Skeletal muscle tissue (tissue), 4 donors: ENCODE results near the gene TMEM50A. TPM values are rescaled to one million over a fixed set of nuclear protein-coding genes. Genes with fewer than 3 reads are reported as not detected.
A peak's percentile ranks its signal among the peaks of the same experiment; 100 is the strongest.
"Not testable (repeated sequence)": the region's sequence is repeated elsewhere in the genome, so short reads cannot be mapped to it uniquely, and the experiment has no call there.

Source experiments
- H3K27ac ChIP-seq: one replicate; pipeline ENCODE4 v1.7.0; 2013; ENCODE audit warnings: mild to moderate bottlenecking, low read depth, low read length, inconsistent platforms
- H3K27me3 ChIP-seq, 3 donors: one replicate each; pipeline ENCODE4 v1.7.0; 2013; ENCODE audit warnings: low read length in 3 of 3; ENCODE audit not compliant: control insufficient read depth in 3 of 3, insufficient read depth in 3 of 3
- H3K36me3 ChIP-seq, 3 donors: one replicate each; pipeline ENCODE4 v1.7.0; 2013; ENCODE audit warnings: low read length in 3 of 3; ENCODE audit not compliant: control insufficient read depth in 3 of 3, insufficient read depth in 3 of 3
- H3K4me1 ChIP-seq, 3 donors: one replicate each; pipeline ENCODE4 v1.7.0; 2013; ENCODE audit warnings: low read length in 3 of 3, mild to moderate bottlenecking in 3 of 3; ENCODE audit not compliant: control insufficient read depth in 3 of 3, insufficient read depth in 3 of 3
- H3K4me3 ChIP-seq, 3 donors: one replicate each; pipeline ENCODE4 v1.7.0; 2013; ENCODE audit warnings: low read length in 3 of 3
- H3K9ac ChIP-seq, 3 donors: one replicate each; pipeline ENCODE4 v1.7.0; 2013; ENCODE audit warnings: low read length in 3 of 3, mild to moderate bottlenecking in 3 of 3, moderate library complexity in 2 of 3, low read depth in 1 of 3
- H3K9me3 ChIP-seq, 3 donors: one replicate each; pipeline ENCODE4 v1.7.0; 2013; ENCODE audit warnings: low read length in 3 of 3; ENCODE audit not compliant: control insufficient read depth in 3 of 3
- total RNA-seq: library from RNA; depleted of rRNA; stranded (reverse); fragments of >200 nt; gene quantifications from one replicate; pipeline ENCODE4 v1.2.3, GENCODE V29; 2014
- donor health status: Osteomylitis.

The TMEM50A gene
- total RNA-seq: 72.0 TPM

GRCh38 chr1:25338188-25338981 is at the start of gene TMEM50A:
TSS of gene TMEM50A (plus strand) at chr1:25338334. CDS start at chr1:25340487, 2,153 bp downstream.
- H3K27me3 ChIP-seq: no peaks in the 10 kb centered on the region
- H3K4me1 ChIP-seq: peaks cover 5 to 11% (median 5%) of the 10 kb centered on the region in 3 donors
- H3K27ac ChIP-seq: peak within 1 kb of the TSS; percentile 90
- no peaks in the 10 kb centered on the region for H3K9me3 ChIP-seq
- peak within 1 kb of the TSS; percentile 89 to 91 (median 90) for H3K9ac ChIP-seq
- peak within 1 kb of the TSS; percentile 86 to 87 (median 86) for H3K4me3 ChIP-seq
- peaks cover 0 to 2% (median 0%) of the 10 kb centered on the region in 3 donors for H3K36me3 ChIP-seq

DNA sequence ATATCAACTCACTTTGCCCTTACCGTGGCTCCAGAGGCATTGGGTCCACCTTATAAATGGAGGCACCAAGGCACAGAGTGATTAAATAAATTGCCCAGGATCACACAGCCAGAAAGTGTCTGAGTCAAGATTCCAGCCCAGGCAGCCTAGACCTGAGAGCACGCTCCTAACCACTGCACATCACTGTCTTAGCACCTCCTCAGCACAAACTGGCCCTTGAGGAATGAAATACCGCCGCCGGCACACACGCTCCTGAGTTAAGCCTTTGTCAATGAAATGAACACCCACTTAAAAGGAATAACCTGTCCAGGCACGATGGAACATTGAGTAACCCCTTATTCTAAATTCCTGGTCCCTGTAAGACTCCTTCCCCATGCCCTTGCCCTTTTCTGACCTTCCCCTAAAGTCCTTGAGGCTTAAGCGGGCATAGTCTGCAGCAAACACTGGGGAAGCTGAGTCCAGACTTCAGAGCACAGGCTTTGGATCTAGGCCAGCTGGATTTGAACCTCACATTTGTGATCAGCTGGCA is 49.5 kb upstream of the TMEM50A start:
- H3K27ac ChIP-seq, H3K9me3 ChIP-seq, H3K4me3 ChIP-seq, H3K36me3 ChIP-seq, H3K27me3 ChIP-seq, H3K4me1 ChIP-seq, H3K9ac ChIP-seq: not testable (repeated sequence)

DNA sequence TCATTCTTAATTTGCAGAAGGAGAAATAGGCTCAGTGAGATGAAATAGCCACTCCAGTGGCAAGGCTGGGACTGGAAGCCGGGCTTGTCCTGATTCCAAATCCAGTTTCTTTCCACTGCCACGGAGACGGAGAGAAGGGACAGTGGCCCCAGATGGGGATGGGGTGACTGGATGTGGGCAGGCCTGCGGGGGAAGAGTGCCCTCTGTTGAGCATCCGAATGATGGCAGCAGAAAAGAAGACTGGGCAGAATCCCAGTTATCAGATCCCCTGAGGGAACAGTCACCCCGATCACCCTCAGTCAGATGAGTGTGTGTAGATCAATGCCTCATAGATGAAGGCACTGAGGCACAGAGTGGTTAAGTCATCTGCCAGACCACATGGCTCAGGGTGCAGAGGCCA is 48.1 kb upstream of the TMEM50A start:
- not testable (repeated sequence) for H3K27me3 ChIP-seq, H3K9me3 ChIP-seq, H3K36me3 ChIP-seq, H3K27ac ChIP-seq, H3K4me1 ChIP-seq, H3K4me3 ChIP-seq, H3K9ac ChIP-seq

- not testable (repeated sequence) for H3K4me1 ChIP-seq, H3K9ac ChIP-seq, H3K36me3 ChIP-seq, H3K4me3 ChIP-seq, H3K27ac ChIP-seq, H3K9me3 ChIP-seq, H3K27me3 ChIP-seq
Measured at GRCh38 chr1:25293426-25293825, 44.7 kb upstream of the TMEM50A start.

DNA sequence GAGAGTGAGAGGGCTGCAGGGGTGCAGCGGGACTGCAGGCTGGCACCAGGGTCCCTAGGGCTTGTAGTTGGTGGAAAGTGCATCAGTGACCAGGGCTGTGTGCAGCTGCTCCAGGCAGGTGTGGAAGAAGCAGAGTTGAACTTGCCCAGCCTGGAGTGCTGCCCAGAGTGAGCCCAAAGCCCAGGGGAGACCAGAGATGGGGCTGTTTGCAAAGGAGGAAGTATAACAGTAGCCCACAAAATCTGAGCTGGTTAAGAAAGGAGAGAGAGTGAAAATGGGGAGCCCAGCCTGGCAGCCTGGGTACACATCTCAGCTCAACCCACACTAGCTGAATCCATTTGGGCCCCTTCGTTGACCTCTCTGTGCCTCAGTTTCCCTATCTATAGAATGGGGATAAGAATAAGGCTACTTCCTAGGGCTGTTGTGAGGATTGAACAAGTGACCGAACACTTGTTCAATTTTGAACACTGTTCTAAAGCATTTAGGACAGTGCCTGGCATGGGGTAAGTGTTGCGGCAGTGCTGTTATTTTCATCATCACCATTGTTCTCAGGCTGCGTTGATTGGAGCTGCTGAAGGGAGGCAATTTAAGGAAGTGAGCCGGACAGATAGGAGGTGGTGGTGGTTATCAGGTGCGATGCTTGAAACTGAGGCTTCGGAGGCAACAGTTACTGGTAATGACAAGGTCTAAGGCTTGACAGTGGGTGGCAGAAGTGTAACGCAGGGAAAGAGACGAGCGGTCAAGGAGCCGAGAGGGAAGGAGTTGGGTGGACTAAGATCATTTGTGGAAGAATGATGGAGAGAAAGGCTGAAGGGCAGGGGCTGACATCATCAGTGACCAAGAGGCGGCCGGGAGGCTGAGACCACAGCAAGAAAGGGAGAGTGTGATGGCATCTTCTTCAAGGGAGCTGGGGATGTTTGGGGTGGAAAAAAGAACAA is 43.0 kb upstream of the TMEM50A start:
- H3K36me3 ChIP-seq, H3K27ac ChIP-seq: not testable (repeated sequence)

GRCh38 chr1:25296501-25296900 is 41.6 kb upstream of the TMEM50A start:
- not testable (repeated sequence) for H3K9me3 ChIP-seq

More for the DNA sequence above, 43.0 kb upstream of the TMEM50A start:
- not testable (repeated sequence) for H3K9me3 ChIP-seq, H3K27me3 ChIP-seq, H3K4me3 ChIP-seq, H3K9ac ChIP-seq, H3K4me1 ChIP-seq

GRCh38 chr1:25300729-25301128 is 37.4 kb upstream of the TMEM50A start:
- H3K27me3 ChIP-seq, H3K9me3 ChIP-seq, H3K9ac ChIP-seq, H3K4me1 ChIP-seq, H3K27ac ChIP-seq, H3K36me3 ChIP-seq, H3K4me3 ChIP-seq: not testable (repeated sequence)

More at GRCh38 chr1:25296501-25296900, 41.6 kb upstream of the TMEM50A start:
- not testable (repeated sequence) for H3K4me3 ChIP-seq, H3K9ac ChIP-seq, H3K4me1 ChIP-seq, H3K27ac ChIP-seq, H3K27me3 ChIP-seq, H3K36me3 ChIP-seq

DNA sequence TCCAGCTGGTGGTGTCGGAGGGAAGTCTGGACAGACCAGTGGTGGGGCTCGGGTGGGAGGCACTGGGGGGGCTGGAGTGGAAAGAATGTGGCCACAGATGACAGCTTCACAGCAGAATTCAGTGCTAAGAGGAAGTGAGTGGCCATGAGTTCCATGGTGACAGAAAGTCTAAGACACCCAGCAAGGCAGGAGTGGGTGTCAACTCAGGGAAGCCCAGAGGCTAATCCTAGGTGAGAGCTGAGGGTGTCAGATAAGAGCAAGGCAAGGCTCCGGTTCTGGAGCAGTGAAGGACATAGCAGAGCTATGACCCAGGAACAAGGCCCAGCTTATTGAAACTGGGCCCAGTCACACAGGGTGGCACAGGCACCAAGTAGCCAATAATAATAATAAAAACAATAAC is 35.8 kb upstream of the TMEM50A start:
- H3K4me1 ChIP-seq, H3K9me3 ChIP-seq, H3K36me3 ChIP-seq, H3K9ac ChIP-seq, H3K4me3 ChIP-seq, H3K27ac ChIP-seq, H3K27me3 ChIP-seq: not testable (repeated sequence)

DNA sequence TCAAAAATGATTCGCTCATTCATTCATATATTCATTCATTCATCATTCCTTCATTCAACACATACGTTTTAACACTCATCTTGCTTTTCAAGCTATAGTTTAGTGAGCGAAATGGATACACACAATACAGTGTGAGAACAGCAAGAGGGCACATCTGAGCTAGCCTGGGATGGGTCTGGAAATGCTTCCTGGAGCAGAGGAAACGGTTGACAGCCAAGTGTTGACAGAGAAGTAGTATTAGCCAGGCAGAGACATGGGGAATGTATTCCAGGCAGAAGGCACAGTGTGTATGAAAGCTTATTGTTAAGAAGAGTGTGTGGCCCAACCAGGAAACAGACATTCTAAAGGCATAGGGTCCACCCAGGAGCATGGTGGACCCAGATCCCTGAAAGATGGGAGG is 33.2 kb upstream of the TMEM50A start:
- H3K4me1 ChIP-seq, H3K9ac ChIP-seq, H3K27ac ChIP-seq, H3K4me3 ChIP-seq, H3K9me3 ChIP-seq, H3K27me3 ChIP-seq, H3K36me3 ChIP-seq: not testable (repeated sequence)

GRCh38 chr1:25308168-25308567 is 30.0 kb upstream of the TMEM50A start:
- not testable (repeated sequence) for H3K9ac ChIP-seq, H3K27me3 ChIP-seq, H3K27ac ChIP-seq, H3K36me3 ChIP-seq, H3K4me1 ChIP-seq, H3K9me3 ChIP-seq, H3K4me3 ChIP-seq
